Activated B cell treated with CpG ODN at 0.5 μM for 24 hours (primary cell): Measurements from ENCODE around the gene PPID. TPM values are rescaled to one million over a fixed set of nuclear protein-coding genes. Genes with fewer than 3 reads are reported as not detected.

Source experiments
- ATAC-seq: fragments of 200-7000 bp; cut with Tn5 transposase; one replicate; pipeline ENCODE4 v1.10.0; 2021; ENCODE audit warnings: low read depth, mild to moderate bottlenecking, moderate library complexity
- CTCF ChIA-PET: fragments of 350-600 bp; sonication (Branson Sonifier 250); formaldehyde crosslinking; loops from one replicate; lab custom pipeline; 2021; ENCODE audit warnings: antibody characterized with exemption; lab: Charles Lee
- POLR2A ChIA-PET: fragments of 350-600 bp; sonication (Branson Sonifier 250); formaldehyde crosslinking; loops from one replicate; lab custom pipeline; 2021; ENCODE audit warnings: antibody characterized with exemption; lab: Charles Lee
- DNase-seq: peaks from one replicate; pipeline ENCODE4 v3.0.0; 2022
- H3K27ac Mint-ChIP-seq: one replicate; pipeline ENCODE4 v1.8.0; 2020; ENCODE audit warnings: mixed read lengths
- H3K27me3 Mint-ChIP-seq: one replicate; pipeline ENCODE4 v1.8.0; 2021; ENCODE audit warnings: mixed read lengths
- H3K36me3 Mint-ChIP-seq: one replicate; pipeline ENCODE4 v1.8.0; 2021; ENCODE audit warnings: low read depth, mixed read lengths
- H3K4me1 Mint-ChIP-seq: one replicate; pipeline ENCODE4 v1.8.0; 2021; ENCODE audit warnings: mixed read lengths
- H3K4me3 Mint-ChIP-seq: one replicate; pipeline ENCODE4 v1.8.0; 2020; ENCODE audit warnings: mild to moderate bottlenecking, mixed read lengths
- H3K9me3 Mint-ChIP-seq: one replicate; pipeline ENCODE4 v1.8.0; 2020; ENCODE audit warnings: mixed read lengths
- CTCF ChIP-seq: fragments of 200-600 bp; IDR thresholded peaks from one replicate; pipeline ENCODE4 v1.8.0; 2022; ENCODE audit warnings: antibody characterized with exemption, mild to moderate bottlenecking
- intact Hi-C: fragments of 100-400 bp; cut with micrococcal nuclease; formaldehyde crosslinking; loops from one replicate; pipeline ENCODE4 v1.15.1; 2024
- total RNA-seq: library from RNA; stranded (reverse); gene quantifications from 2 replicates; pipeline ENCODE4 v1.2.3, GENCODE V29; 2022

PPID gene
- total RNA-seq, 1 donor from 2014 or later, result 29.8 TPM

DNA sequence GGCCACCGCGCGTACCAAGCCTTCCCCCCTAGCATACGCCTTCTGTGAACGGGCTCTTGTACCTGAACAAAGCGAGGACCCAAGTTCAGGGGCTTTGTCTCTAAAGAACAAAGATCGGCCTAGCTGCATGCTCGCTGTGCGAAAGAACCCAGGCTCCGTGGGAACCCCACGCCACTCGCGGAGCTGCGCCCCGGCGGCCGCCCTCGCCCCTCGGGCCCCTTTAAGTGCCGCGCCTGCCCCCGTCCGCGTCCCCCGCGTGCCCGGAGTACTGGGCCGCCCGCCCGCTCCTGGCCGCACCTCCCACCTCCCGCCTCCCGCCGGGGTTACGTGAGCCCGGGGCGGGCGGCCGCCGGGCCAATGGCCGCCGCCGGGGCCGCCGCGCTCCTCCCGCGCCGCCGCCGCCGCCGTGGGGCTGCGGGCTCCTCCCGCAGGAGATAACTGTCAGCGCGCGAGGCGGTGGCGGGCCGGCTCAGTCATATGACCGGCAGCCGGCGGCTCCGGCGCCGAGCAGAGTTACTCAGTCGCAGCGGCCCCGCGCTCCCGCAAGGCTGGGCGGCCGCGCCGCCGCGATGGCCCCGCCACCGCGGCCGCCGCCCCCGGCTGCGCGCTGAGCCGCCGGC lies 45.5 kb upstream of the PPID start, which contains the start of gene FNIP2:
Gene FNIP2 (plus strand): TSS at position 472 of the 620 bp plus-strand sequence. CDS start 187 bp downstream, outside the sequence.
- H3K4me1 Mint-ChIP-seq, result peaks cover 8% of the 10 kb centered on the region
- H3K36me3 Mint-ChIP-seq, result no peaks in the 10 kb centered on the region
- no peak for TF ChIP-seq CTCF
- peaks cover 72% of the 10 kb centered on the region for H3K27me3 Mint-ChIP-seq
- intact Hi-C loops, result loop anchor here (1.0 to 2.0 kb wide), 3 partner anchors 42 to 98 kb away; partner anchors contain the start of genes C4orf46 and PPID
- peak within 1 kb of the TSS; percentile 84 for H3K4me3 Mint-ChIP-seq
- ChIA-PET POLR2A (no interaction called here), CTCF (interaction anchor here (1.4 kb wide), 1 partner anchor 83 kb away, joined by 4 read pairs; no protein-coding TSS in a partner anchor)
- H3K9me3 Mint-ChIP-seq, result peaks cover 3% of the 10 kb centered on the region
- no peak within 1 kb of the TSS for H3K27ac Mint-ChIP-seq
- DNase-seq, result peak; percentile 41
- peak; percentile 79 for ATAC-seq

GRCh38 chr4:158767451-158767850 lies 44.3 kb upstream of the PPID start:
- Mint-ChIP-seq H3K27me3 (peaks cover 75% of the 10 kb centered on the region), H3K4me3 (no peak overlapping the region), H3K4me1 (peaks cover 8% of the 10 kb centered on the region), H3K27ac (no peak overlapping the region), H3K9me3 (no peaks in the 10 kb centered on the region), H3K36me3 (no peaks in the 10 kb centered on the region)
- intact Hi-C loops, result no loop called here
- CTCF ChIA-PET, result no interaction called here
- POLR2A ChIA-PET, result no interaction called here
- DNase-seq, result no peak
- TF ChIP-seq CTCF, result no peak
- ATAC-seq, result no peak

DNA sequence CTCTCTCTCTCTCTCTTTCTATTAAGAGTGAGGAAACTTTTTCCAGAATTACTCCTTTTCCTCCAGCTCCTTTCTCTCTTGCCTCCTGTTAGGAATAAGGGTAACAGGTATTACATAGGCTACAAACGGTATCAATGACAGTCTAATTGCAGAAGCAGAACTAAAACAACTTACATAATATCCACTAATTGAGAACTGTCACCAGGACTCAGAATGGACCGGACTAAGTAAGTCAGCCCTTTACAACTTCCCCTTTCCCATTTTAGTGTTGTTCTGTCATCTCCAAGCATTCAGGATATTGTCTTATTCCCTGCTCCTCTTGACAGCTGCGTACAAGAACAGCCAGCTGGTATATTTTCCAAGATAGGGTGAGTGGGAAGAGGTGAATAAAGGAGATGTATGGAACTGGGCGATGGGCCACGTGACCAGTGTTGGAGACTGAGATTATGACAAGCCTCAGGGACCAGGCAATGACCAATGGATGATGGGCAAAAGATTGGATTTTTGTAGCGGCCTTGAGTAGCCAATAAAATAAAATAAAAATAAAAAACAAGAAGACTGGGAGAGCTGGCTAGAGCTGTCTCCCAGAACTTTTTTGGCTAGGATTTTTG lies 43.3 kb upstream of the PPID start:
- Mint-ChIP-seq H3K36me3 (no peaks in the 10 kb centered on the region), H3K27ac (no peak overlapping the region), H3K27me3 (peaks cover 75% of the 10 kb centered on the region), H3K4me3 (no peak overlapping the region), H3K4me1 (peaks cover 8% of the 10 kb centered on the region), H3K9me3 (no peaks in the 10 kb centered on the region)
- no peak for DNase-seq
- intact Hi-C loops, result no loop called here
- CTCF ChIA-PET, result no interaction called here
- POLR2A ChIA-PET, result no interaction called here
- TF ChIP-seq CTCF, result no peak
- ATAC-seq, result no peak

DNA sequence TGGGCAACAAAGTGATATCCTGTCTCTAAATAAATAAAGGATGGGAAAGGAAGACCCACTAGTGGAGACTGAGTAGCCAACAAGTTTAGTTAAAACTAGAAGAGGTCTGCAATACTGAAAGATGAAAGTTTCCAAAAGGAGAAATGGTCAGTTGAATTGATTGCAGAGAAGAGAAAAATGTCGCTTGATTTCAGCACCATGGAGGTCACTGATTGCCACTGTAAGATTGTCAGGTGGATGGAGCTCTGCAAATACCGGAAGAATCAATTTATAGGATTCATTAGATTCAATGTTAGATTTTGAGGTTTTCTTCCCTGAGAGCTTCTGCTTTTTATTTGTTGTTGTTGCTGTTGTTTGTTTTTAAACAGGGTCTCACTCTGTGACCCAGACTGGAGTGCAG lies 40.3 kb upstream of the PPID start:
- TF ChIP-seq CTCF, result no peak
- H3K27ac Mint-ChIP-seq, result no peak overlapping the region
- no peaks in the 10 kb centered on the region for H3K9me3 Mint-ChIP-seq
- CTCF ChIA-PET, result no interaction called here
- POLR2A ChIA-PET, result no interaction called here
- no peak overlapping the region for H3K4me3 Mint-ChIP-seq
- intact Hi-C loops, result no loop called here
- DNase-seq, result no peak
- peaks cover 4% of the 10 kb centered on the region for H3K4me1 Mint-ChIP-seq
- H3K27me3 Mint-ChIP-seq, result peaks cover 62% of the 10 kb centered on the region
- no peak for ATAC-seq
- H3K36me3 Mint-ChIP-seq, result no peaks in the 10 kb centered on the region

GRCh38 chr4:158762553-158762952 lies 39.4 kb upstream of the PPID start:
- H3K27me3 Mint-ChIP-seq, result peaks cover 58% of the 10 kb centered on the region
- no peaks in the 10 kb centered on the region for H3K9me3 Mint-ChIP-seq
- POLR2A ChIA-PET, result no interaction called here
- no peak overlapping the region for H3K27ac Mint-ChIP-seq
- intact Hi-C loops, result no loop called here
- CTCF ChIA-PET, result no interaction called here
- H3K4me3 Mint-ChIP-seq, result no peak overlapping the region
- no peak for TF ChIP-seq CTCF
- no peak for DNase-seq
- H3K4me1 Mint-ChIP-seq, result no peaks in the 10 kb centered on the region
- no peak for ATAC-seq
- no peaks in the 10 kb centered on the region for H3K36me3 Mint-ChIP-seq
